GM23338 (cell line): ENCODE data around the gene BACH1. TPM values are rescaled to one million over a fixed set of nuclear protein-coding genes. Genes with fewer than 3 reads are reported as not detected.

ENCODE experiments used
- ATAC-seq: fragments of 200-7000 bp; cut with Tn5 transposase; 3 replicates; pipeline ENCODE4 v1.9.1; 2020
- DNase-seq: peaks from one replicate; pipeline ENCODE4 v3.0.0-alpha.2; 2015; ENCODE audit warnings: low spot score
- H2AFZ ChIP-seq: fragments of 200-600 bp; sonication (generic); 2 replicates; pipeline ENCODE4 v1.8.0; 2016; ENCODE audit warnings: antibody characterized with exemption, mild to moderate bottlenecking, moderate library complexity
- H3F3A ChIP-seq: fragments of 200-600 bp; sonication (generic); replicated peaks from 2 replicates; pipeline ENCODE4 v1.8.0; 2017; ENCODE audit warnings: antibody characterized with exemption, mixed run types, low read depth
- H3K27ac ChIP-seq: fragments of 200-600 bp; sonication (generic); 2 replicates; pipeline ENCODE4 v1.6.1; 2016; ENCODE audit warnings: low read depth
- H3K27me3 ChIP-seq: fragments of 200-600 bp; sonication (generic); 2 replicates; pipeline ENCODE4 v1.8.0; 2016; ENCODE audit warnings: mild to moderate bottlenecking, mixed run types, moderate library complexity; ENCODE audit not compliant: insufficient read depth
- H3K36me3 ChIP-seq: fragments of 200-600 bp; sonication (generic); 2 replicates; pipeline ENCODE4 v1.8.0; 2016; ENCODE audit warnings: mild to moderate bottlenecking; ENCODE audit not compliant: insufficient read depth
- H3K4me1 ChIP-seq: fragments of 200-600 bp; sonication (generic); 2 replicates; pipeline ENCODE4 v1.8.0; 2016; ENCODE audit warnings: mild to moderate bottlenecking, moderate library complexity; ENCODE audit not compliant: insufficient read depth
- H3K4me2 ChIP-seq: fragments of 200-600 bp; sonication (generic); 2 replicates; pipeline ENCODE4 v1.7.1; 2017; ENCODE audit warnings: mixed run types
- H3K4me3 ChIP-seq: fragments of 200-600 bp; sonication (generic); 2 replicates; pipeline ENCODE4 v1.6.1; 2016; ENCODE audit warnings: mixed run types
- H3K79me2 ChIP-seq: fragments of 200-600 bp; sonication (generic); replicated peaks from 2 replicates; pipeline ENCODE4 v1.8.0; 2017; ENCODE audit warnings: mild to moderate bottlenecking; ENCODE audit not compliant: insufficient read depth
- H3K9me2 ChIP-seq: fragments of 200-600 bp; sonication (generic); 2 replicates; pipeline ENCODE4 v1.8.0; 2017; ENCODE audit not compliant: insufficient read depth
- H4K20me1 ChIP-seq: fragments of 200-600 bp; sonication (generic); replicated peaks from 2 replicates; pipeline ENCODE4 v1.8.0; 2017; ENCODE audit warnings: mild to moderate bottlenecking; ENCODE audit not compliant: insufficient read depth
- H3K27ac Mint-ChIP-seq: 2 replicates; pipeline ENCODE4 v1.8.0; 2020; ENCODE audit warnings: inconsistent platforms, mild to moderate bottlenecking, moderate library complexity, mixed read lengths
- H3K27me3 Mint-ChIP-seq: 3 replicates; pipeline ENCODE4 v1.8.0; 2022; ENCODE audit warnings: low read depth, mild to moderate bottlenecking, moderate library complexity, mixed read lengths, inconsistent platforms; ENCODE audit not compliant: insufficient read depth, poor library complexity
- H3K36me3 Mint-ChIP-seq: 3 replicates; pipeline ENCODE4 v1.8.0; 2021; ENCODE audit warnings: low read depth, mild to moderate bottlenecking, inconsistent platforms, moderate library complexity, mixed read lengths
- H3K4me1 Mint-ChIP-seq: 3 replicates; pipeline ENCODE4 v1.8.0; 2020; ENCODE audit warnings: mild to moderate bottlenecking, inconsistent platforms, mixed read lengths
- H3K4me3 Mint-ChIP-seq: 3 replicates; pipeline ENCODE4 v1.8.0; 2021; ENCODE audit warnings: moderate library complexity, mild to moderate bottlenecking, inconsistent platforms, mixed read lengths
- H3K9me3 Mint-ChIP-seq: 3 replicates; pipeline ENCODE4 v1.8.0; 2020; ENCODE audit warnings: moderate library complexity, mild to moderate bottlenecking, inconsistent platforms, mixed read lengths
- CREB1 ChIP-seq: fragments of 250-450 bp; sonication (Bioruptor Pico); IDR thresholded peaks from 2 replicates; pipeline ENCODE4 v1.5.0; 2020; ENCODE audit warnings: low read depth, mild to moderate bottlenecking, moderate library complexity
- CTCF ChIP-seq, 2 experiments: fragments of 200-600 bp in 1 of 2; sonication (generic) in 1 of 2; conservative IDR thresholded peaks; 2 replicates each; pipeline versions ENCODE4 v1.5.1 to v1.6.1; 2016 to 2017; ENCODE audit warnings: antibody characterized with exemption in 2 of 2, low read depth in 2 of 2, mild to moderate bottlenecking in 2 of 2, moderate library complexity in 1 of 2
- ETS1 ChIP-seq: IDR thresholded peaks from 2 replicates; pipeline ENCODE4 v1.6.1; 2016; ENCODE audit warnings: antibody characterized with exemption
- EZH2 ChIP-seq: fragments of 200-600 bp; sonication (generic); IDR thresholded peaks from one replicate; pipeline ENCODE4 v1.8.0; 2017; ENCODE audit warnings: antibody characterized with exemption, mild to moderate bottlenecking, low read depth; ENCODE audit not compliant: unreplicated experiment
- EZH2phosphoT487 ChIP-seq: fragments of 200-600 bp; sonication (generic); IDR thresholded peaks from one replicate; pipeline ENCODE4 v1.8.1; 2018; ENCODE audit warnings: antibody characterized with exemption; ENCODE audit not compliant: unreplicated experiment
- JUNB ChIP-seq: IDR thresholded peaks from one replicate; pipeline ENCODE4 v1.6.1; 2016; ENCODE audit warnings: antibody characterized with exemption; ENCODE audit not compliant: unreplicated experiment
- NANOG ChIP-seq: IDR thresholded peaks from 2 replicates; pipeline ENCODE4 v1.6.1; 2016; ENCODE audit warnings: antibody characterized with exemption, borderline replicate concordance
- POLR2AphosphoS5 ChIP-seq: IDR thresholded peaks from 2 replicates; pipeline ENCODE4 v1.6.1; 2016; ENCODE audit warnings: antibody characterized with exemption, low read depth
- REST ChIP-seq: IDR thresholded peaks from one replicate; pipeline ENCODE4 v1.6.1; 2018; ENCODE audit warnings: antibody characterized with exemption; ENCODE audit not compliant: unreplicated experiment
- STAT1 ChIP-seq: IDR thresholded peaks from one replicate; pipeline ENCODE4 v1.6.1; 2016; ENCODE audit warnings: antibody characterized with exemption; ENCODE audit not compliant: unreplicated experiment
- ZNF114 ChIP-seq: fragments of 250-450 bp; sonication (Bioruptor Pico); IDR thresholded peaks from 2 replicates; pipeline ENCODE4 v1.5.0; 2020; ENCODE audit warnings: mild to moderate bottlenecking, moderate library complexity
- ZNF331 ChIP-seq: fragments of 250-450 bp; sonication (Bioruptor Pico); IDR thresholded peaks from 2 replicates; pipeline ENCODE4 v1.5.0; 2020; ENCODE audit warnings: low read depth, mild to moderate bottlenecking, moderate library complexity
- ZNF462 ChIP-seq: fragments of 250-450 bp; sonication (Bioruptor Pico); IDR thresholded peaks from 2 replicates; pipeline ENCODE4 v1.5.0; 2020; ENCODE audit warnings: mild to moderate bottlenecking, moderate library complexity
- polyA plus RNA-seq: library from polyadenylated mRNA; unstranded; fragments of >200 nt; fragmentation: Nextera tagmentation; extraction: Ambion mirVana; gene quantifications from 2 replicates; pipeline ENCODE4 v1.2.1, GENCODE V29; 2016
- total RNA-seq: library from RNA; depleted of rRNA; stranded (reverse); fragments of >200 nt; shearing (Covaris generic); gene quantifications from 2 replicates; pipeline ENCODE4 v1.2.3, GENCODE V29; 2014

The BACH1 gene
- total and polyA plus RNA-seq, 2 experiments from 2014 or later, result 18.9 to 41.2 TPM

GRCh38 chr21:29350246-29350779 is 51.6 kb downstream of the BACH1 start:
- H3K27ac ChIP-seq, result no peak overlapping the region

More at GRCh38 chr21:29350246-29350779, 51.6 kb downstream of the BACH1 start:
- no peaks in the 10 kb centered on the region for H3K27me3 ChIP-seq
- DNase-seq (no peak), ATAC-seq (no peak)
- no peak overlapping the region for H3K4me3 Mint-ChIP-seq
- H3K36me3 Mint-ChIP-seq, result peaks cover 36% of the 10 kb centered on the region
- H4K20me1 ChIP-seq, result no peaks in the 10 kb centered on the region
- H3K9me2 ChIP-seq, result no peaks in the 10 kb centered on the region
- H3K27me3 Mint-ChIP-seq, result no peaks in the 10 kb centered on the region
- no peak overlapping the region for H3K4me3 ChIP-seq
- H3F3A ChIP-seq, result no peaks in the 10 kb centered on the region
- no peaks in the 10 kb centered on the region for H3K4me1 ChIP-seq
- no peak overlapping the region for H3K4me2 ChIP-seq
- H3K4me1 Mint-ChIP-seq, result no peaks in the 10 kb centered on the region; the same call in 2 of the 3 replicates
- H3K79me2 ChIP-seq, result no peaks in the 10 kb centered on the region
- TF ChIP-seq ETS1 (no peak), JUNB (no peak), ZNF462 (CRISPR knock-in tag) (no peak), CREB1 (CRISPR knock-in tag) (no peak), EZH2phosphoT487 (no peak), POLR2AphosphoS5 (no peak), STAT1 (no peak), NANOG (no peak), ZNF114 (CRISPR knock-in tag) (no peak), REST (no peak), ZNF331 (CRISPR knock-in tag) (no peak), EZH2 (no peak), CTCF (conservative IDR thresholded peaks at IDR 0.05; ENCODE audit: low read depth in 2 of 2) (no peak)
- H3K9me3 Mint-ChIP-seq, result peaks cover 18% of the 10 kb centered on the region
- H2AFZ ChIP-seq, result no peak overlapping the region
- no peaks in the 10 kb centered on the region for H3K36me3 ChIP-seq
- no peak overlapping the region; the same call in 1 of the 2 replicates for H3K27ac Mint-ChIP-seq
